GM19468 (cell line): ENCODE measurements around the gene STRIP2.
"Not testable (repeated sequence)": the region's sequence is repeated elsewhere in the genome, so short reads cannot be mapped to it uniquely, and the experiment has no call there.

Experiments used
- ATAC-seq: cut with Tn5 transposase; IDR thresholded peaks from one replicate; pipeline ENCODE4 v1.9.1; 2021; ENCODE audit warnings: mild to moderate bottlenecking, moderate library complexity, moderate number of reproducible peaks; ENCODE audit not compliant: unreplicated experiment; ENCODE audit errors: extremely low read depth

STRIP2 gene

DNA sequence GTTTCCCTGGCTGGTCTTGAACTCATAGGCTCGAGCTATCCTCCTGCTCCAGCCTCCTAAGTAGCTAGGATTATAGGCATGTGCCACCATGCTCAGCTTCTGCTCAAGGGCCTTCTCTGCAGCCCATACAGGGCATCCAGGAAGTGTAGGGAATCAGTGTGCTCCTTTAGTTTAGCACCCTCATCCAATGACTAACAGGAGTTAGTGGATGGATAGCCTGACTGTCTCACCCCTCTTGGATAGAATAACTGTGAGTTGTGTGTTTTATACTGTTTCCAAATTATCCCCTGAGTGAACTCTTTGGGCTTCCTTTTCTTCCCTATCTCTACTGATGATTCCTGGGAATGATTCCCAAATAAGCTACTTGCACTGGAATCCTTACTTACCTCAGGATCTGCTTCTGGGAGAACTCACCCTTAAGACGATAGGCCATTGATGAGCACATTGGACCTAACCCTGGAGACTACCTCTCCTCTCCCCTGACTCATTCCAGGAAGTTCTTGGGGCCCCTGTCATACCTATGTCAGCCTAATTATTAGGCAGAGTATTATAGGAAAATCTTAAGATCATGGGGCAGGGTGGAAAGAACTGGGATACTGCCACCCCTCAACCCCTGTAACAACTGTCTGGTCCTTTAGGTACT is 18.5 kb downstream of the STRIP2 start:
- no peak for ATAC-seq

DNA sequence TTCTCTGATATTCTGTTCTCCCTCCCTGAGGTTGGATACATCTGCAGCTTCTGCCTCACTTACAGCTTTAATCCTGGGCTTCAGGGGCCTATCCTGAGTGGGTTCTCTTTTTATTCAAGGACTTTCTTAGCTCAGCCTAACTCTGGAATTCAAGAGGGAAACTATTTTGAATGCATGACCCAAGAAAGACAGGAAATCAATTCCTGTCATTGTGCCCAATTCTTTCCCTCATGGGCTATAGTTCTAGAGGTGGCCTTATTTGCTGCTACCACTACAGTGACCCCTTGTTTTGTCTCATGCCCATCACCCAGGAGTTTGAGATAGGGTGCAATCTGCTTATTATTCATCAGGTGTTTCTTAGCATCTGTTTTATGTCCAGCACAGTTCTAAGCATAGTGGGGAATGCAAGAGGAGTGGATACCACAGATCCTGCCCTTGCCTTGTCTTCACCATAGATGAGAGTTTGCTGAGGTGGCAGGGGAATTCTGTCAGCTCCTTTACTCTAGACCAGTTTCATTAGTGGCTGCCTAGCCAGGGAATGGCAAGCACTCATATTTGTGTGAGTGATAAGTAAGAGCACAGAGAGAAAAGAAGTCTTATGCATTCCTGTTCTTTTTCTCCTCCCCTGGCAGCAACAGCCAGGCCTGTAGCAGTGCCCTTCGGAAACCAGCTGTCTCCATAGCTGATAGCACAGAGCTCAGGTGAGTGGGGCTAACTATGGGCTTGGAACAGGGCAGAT is 19.4 kb downstream of the STRIP2 start:
- ATAC-seq: no peak

DNA sequence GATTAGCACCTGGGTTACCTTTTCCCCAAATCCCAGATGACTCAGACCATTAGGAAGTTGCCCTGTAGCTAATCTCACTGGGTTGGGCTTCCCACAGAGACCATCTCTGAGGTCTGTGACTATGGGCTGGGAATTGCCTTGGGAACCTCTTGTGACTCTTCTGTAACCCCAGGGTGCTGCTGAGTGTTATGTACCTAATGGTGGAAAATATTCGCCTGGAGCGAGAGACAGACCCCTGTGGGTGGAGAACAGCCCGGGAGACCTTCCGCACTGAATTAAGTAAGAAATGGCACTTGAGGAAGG is 20.0 kb downstream of the STRIP2 start:
- no peak for ATAC-seq

DNA sequence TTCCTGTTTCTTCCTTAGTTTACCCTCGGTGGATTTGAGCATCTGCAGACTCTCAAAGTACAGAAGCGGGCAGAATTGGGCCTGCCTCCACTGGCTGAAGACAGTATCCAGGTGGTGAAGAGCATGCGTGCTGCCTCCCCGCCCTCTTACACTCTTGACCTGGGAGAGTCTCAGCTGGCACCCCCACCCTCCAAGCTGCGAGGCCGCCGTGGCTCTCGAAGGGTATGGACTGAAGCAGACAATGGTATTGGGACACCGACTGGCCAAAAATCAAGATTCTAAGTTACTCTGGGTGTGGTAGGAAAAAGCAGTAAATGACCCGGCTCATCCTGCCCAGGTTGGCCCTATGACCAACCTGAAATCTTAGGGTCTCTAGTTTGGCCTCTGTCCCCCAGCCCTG is 22.2 kb downstream of the STRIP2 start:
- no peak for ATAC-seq

DNA sequence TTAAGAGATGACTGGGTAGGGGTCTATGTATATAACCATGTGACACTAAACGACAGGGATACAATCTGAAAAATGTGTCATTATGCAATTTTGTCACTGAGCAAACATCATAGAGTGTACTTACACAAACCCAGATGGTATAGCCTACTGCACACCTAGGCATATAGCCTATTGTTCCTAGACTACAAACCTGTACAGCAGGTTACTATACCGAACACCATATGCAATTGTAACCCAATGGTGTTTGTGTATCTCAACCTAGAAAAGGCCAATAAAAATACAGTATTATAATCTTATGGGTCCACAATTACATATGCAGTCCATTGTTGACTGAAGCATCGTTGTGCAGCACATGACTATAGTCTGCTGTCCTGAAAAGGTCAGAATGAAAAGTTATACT is 22.9 kb downstream of the STRIP2 start:
- ATAC-seq: no peak

DNA sequence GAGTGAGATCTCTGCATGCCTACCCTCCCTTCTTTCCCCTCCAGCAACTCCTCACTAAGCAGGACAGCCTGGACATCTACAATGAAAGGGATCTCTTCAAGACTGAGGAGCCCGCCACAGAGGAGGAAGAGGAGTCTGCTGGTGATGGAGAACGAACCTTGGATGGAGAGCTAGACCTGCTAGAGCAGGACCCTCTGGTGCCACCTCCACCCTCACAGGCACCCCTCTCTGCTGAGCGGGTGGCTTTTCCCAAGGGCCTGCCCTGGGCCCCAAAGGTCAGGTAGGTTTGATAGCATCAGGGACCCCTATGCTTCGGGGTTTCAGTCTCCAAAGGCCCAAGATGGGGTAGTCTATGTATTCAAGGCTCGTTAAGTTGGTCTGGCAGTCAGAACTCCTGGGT is 23.9 kb downstream of the STRIP2 start:
- no peak for ATAC-seq

DNA sequence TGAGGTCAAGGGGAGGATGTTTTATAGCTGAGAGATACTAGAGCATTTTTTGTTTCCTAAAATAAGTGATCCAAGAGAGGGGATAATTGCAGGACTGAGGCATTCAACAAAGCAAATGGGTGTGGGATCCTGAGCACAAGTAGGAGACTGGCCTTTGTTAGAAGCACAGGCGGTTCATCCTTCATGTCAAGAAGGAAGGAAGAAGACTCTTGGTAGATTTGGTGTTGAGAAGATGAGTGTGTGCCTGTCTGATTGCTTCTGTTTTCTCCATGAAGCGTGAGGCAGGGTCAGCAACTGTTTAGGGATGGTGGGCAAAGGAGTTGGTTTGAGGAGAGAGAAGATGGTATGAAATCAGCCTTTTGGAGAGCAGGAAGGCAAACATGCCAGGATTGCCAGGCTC is 27.6 kb downstream of the STRIP2 start:
- no peak for ATAC-seq

DNA sequence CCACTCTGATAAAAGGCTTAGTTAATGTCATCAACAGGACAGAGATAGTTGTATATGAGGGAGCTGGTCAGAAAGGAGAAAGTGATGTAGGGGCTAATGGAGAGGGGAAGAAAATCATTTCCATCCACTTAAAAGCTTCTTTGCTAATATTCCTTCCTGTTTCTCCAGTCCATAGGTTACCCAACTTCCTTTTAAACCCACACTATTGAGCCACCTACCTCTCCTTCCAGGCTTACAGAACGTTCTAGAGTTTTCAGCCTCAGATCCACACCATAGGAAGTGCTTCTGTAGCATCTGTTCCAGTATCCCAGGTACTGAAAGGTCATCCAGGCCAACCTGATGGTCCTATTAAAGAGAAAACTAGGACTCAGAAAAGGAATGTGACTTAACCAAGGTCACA is 28.2 kb downstream of the STRIP2 start:
- no peak for ATAC-seq

DNA sequence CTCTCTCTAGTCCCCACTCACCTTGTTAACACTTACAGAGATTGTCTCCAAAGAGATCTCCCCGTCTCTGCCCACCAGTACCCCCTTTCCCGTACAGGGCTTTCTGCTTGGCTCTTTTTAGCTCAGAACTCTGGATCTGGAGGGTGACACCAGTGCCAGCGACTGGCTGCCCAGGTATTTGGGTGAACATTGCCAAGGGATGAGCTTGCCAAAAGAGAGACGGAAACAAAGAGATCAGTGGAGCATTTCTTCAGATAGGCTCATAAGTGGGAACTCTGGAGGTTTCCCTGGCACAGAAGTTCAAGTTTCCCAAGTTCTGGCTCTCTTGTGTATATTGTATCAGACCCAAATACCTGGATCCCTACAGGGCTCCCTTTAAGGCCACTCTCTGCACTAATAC is 30.0 kb downstream of the STRIP2 start:
- ATAC-seq: no peak

DNA sequence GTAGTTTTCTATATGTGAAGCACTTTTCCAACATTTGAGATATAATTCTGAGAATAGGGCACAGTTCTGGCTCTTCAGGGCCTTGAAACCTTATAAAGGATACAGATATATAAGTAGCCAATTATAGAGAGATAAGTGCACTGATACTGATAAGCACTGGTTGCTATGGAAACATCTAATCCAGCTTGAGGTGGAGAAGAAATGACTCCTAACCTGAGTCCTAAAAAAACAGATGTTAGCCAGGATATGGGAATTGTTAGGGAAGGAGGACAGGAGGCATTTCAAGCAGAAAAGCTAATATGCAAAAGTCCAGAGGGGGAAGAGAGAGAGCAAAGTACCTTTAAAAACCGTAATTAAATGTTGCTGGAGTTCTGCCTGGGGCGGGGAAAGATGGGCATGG is 30.8 kb downstream of the STRIP2 start:
- no peak for ATAC-seq

DNA sequence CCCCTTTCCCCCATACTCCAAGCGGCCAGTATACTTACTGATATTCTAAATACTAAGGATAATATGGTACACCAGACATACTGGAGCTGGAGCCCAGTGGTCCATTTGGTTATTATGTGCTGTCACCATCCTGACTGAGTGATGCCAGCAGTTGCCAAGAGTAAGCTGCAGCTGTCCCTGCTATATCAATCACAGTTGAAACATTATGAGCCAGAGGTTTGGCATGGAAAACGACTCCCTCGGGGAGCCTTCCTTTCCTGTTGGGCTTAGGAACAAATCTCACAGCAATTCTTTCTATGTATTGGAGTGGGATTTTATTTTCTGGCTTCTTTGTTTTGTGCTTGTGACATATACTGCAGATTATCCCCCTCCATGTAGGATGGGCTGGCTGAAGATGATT is 32.6 kb downstream of the STRIP2 start:
- no peak for ATAC-seq

DNA sequence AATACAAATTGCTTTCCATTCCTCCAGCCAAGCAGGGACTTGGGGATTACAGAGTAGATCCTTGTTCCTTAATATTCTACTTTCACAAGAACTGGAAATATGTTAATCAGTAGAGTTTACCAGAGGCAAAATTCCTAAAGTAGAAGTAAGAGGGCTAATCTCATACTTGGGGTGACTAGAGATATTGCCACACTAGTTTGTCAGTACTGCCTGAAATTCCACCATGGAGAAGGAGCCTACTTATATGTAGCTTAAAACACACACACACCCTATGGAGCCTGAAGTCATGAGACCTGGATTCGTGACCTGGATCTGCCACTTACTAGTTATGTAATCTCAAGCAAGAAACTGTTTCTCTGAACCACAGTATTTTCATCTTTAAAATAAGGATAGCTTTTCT is 33.9 kb downstream of the STRIP2 start:
- ATAC-seq: no peak

DNA sequence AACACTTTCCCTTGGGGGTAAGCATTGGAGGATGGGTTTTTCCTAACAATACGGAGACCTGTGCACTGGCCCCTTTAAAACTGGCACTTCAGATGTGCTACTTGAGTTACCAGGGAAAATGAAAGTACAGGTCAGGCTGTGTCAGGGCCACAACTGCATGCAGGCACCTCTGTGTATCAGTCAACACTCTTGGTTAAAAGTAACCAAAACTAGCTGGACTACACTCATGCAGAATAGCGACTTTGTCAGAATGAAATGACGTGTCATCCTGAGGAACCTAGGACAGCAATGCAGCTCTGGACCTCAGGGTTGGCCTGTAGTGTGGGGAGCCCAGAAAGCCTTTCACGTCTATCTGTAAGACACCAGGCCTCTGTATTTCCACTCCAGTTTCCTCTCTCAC is 34.3 kb downstream of the STRIP2 start:
- no peak for ATAC-seq

DNA sequence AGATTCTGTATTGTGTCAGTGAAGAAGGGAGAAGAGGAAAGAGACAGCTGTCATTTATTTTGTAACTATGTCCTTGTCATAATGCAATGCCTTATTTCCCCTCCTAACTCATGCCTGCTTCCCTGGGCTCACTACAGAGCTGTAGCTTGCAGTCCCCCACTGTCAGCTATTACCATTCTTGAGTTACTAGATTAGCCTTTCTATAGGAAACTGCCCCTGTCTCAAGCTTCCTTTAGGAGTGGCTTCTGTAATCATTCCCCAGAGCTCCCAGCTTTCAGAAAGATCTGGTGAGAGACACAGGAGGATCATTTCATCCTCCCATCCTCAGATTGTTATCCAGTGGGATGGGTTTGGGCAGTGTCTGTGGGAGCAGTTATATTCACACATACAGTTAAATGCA is 35.7 kb downstream of the STRIP2 start:
- no peak for ATAC-seq

DNA sequence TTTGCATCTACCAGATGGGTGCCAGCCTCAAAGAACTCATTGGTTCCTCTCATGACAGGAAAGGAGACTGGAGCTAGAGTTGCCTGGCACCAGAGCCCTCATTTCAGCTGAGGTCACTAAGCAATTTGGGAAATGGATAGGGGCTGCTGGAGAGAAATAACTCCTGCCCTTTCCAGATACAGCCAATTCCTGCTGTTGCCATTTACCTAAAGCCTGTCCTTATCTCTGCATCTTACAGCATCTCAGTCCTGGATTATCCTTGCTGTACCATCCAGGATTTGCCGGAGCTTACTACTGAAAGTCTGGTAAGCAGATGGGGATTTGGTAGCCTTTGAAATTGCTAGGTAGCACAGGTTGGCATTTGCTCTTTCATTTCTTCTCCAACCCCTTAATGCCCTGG is 36.2 kb downstream of the STRIP2 start:
- ATAC-seq: no peak

DNA sequence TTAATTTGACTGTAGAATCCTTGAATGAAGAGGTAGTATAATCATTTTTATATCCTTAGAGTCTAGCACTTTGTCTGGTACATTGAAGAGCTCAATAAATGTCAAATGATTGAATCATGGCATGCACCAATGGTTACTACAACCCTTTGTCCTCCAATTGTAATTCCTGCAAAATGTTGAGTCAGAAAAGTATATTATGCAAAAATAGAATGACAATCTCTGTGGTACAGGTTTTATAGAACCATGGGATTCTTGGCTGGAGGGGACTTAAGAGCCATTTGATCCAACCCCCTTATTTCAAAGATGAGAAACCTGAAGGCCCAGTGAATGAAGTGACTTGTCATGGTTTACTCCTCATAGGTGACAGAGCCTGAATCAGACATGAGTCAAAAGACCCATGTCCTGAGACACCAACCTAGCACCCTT is 37.2 kb downstream of the STRIP2 start:
- ATAC-seq: no peak

DNA sequence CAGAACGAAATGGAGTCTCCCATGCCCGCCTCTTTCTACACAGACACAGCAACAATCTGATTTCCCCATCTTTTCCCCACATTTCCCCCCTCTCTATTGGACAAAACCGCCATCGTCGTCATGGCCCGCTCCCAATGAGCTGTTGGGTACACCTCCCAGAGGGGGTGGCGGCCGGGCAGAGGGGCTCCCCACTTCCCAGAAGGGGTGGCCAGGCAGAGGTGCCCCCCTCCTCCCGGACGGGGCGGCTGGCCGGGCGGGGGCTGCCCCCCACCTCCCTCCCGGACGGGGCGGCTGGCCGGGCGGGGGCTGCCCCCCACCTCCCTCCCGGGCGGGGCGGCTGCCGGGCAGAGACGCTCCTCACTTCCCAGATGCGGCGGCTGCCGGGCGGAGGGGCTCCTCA is 41.7 kb downstream of the STRIP2 start:
- ATAC-seq: not testable (repeated sequence)

DNA sequence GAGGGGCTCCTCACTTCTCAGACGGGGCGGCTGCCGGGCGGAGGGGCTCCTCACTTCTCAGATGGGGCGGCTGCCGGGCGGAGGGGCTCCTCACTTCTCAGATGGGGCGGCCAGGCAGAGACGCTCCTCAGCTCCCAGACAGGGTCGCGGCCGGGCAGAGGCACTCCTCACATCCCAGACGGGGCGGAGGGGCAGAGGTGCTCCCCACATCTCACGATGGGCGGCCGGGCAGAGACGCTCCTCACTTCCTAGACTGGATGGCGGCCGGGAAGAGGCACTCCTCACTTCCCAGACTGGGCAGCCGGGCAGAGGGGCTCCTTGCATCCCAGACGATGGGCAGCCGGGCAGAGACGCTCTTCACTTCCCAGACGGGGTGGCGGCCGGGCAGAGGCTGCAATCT is 42.2 kb downstream of the STRIP2 start:
- not testable (repeated sequence) for ATAC-seq

DNA sequence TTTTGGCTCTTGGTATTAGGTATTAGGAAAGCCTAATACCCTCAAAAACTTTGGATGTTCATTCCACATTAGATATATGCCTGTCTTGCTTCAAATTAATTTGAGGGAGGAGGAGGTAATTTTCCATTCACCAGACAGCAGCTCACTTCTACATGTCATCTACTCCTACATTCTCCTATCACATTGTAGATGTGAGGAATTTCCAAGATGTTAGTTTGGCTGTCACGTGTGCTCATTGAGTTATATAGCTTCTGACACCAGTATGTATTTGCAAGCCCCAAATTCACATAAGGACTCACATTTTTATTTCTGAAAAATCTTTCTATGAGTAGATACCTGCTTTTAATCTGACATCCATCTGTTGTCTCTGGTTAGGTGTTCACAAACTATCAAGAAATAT is 45.6 kb downstream of the STRIP2 start:
- no peak for ATAC-seq

DNA sequence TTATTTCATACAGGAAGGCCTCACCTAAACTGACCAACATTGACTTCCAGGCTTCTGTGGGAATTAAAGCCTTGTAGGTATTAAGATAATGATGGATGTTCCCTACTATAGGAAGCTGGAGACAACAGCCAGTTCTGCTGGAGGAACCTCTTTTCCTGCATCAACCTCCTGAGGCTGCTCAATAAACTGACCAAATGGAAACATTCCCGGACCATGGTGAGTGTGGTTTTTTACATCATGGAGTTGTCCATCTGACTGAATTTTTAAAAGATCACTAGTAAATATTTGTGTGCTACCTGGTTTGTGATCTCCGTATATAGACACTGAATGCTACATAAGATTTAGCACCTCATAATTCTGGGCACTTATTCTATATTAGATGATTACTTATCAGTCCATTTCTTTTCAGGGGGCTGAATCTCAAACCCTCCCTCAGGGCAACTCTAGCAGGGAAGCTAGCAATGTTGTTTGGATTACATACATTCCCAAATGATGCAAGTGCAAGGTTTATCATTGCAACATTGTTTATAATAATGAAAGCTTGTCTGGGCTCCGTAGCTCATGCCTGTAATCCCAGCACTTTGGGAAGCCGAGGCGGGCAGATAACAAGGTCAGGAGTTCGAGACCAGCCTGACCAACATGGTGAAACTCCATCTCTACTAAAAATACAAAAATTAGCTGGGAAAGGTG is 46.6 kb downstream of the STRIP2 start:
- no peak for ATAC-seq

DNA sequence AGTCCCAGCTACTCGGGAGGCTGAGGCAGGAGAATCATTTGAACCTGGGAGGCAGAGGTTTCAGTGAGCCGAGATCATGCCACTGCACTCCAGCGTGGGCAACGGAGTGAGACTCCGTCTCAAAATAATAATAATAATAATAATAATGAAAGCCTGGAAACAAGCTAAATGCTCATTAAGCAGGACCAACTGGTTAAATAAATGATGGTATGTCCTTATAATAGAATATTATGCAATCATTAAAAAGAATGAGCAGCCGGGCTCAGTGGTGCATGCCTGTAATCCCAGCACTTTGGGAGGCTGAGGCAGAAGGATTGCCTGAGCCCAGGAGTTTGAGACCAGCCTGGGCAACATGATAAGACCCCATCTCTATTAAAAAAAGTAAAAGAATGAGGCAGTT is 47.1 kb downstream of the STRIP2 start:
- ATAC-seq: not testable (repeated sequence)

DNA sequence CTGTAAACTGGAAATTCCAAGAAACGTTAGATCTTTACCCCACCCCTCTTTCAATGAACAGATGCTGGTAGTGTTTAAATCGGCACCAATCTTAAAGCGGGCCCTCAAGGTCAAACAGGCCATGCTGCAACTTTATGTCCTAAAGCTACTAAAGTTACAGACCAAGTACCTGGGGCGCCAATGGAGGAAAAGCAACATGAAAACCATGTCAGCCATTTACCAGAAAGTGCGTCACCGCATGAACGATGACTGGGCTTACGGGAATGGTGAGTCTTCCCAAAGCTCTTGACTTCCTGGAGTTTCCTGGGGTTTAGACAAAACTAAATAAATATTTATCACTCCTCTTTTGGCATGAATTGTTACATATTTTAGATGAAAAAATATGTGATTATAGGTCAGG is 48.5 kb downstream of the STRIP2 start:
- ATAC-seq: no peak
